CD4-positive, CD25-positive, alpha-beta regulatory T cell (primary cell): ENCODE data around the gene OR2V2. TPM values are rescaled to one million over a fixed set of nuclear protein-coding genes. Genes with fewer than 3 reads are reported as not detected.
"Not testable (repeated sequence)": the region's sequence is repeated elsewhere in the genome, so short reads cannot be mapped to it uniquely, and the experiment has no call there.

Source experiments
- ATAC-seq, 2 donors: fragments of 150-1000 bp; cut with Tn5 transposase; one replicate each; pipeline ENCODE4 v1.10.0; 2021; ENCODE audit warnings: low read depth in 2 of 2, moderate number of reproducible peaks in 2 of 2, moderate library complexity in 1 of 2
- DNase-seq, 3 donors: peaks; one replicate each; pipeline versions ENCODE4 v3.0.0 to v3.0.0-alpha.2; 2012 to 2022; ENCODE audit warnings: mixed read lengths in 1 of 3
- H3K27ac ChIP-seq: one replicate; pipeline ENCODE4 v1.7.0; 2013; ENCODE audit warnings: mild to moderate bottlenecking, low read length; ENCODE audit not compliant: insufficient read depth, poor library complexity, severe bottlenecking
- H3K27me3 ChIP-seq: one replicate; pipeline ENCODE4 v1.7.0; 2013; ENCODE audit warnings: low read length; ENCODE audit not compliant: control insufficient read depth, insufficient read depth
- H3K36me3 ChIP-seq: one replicate; pipeline ENCODE4 v1.7.0; 2013; ENCODE audit warnings: mild to moderate bottlenecking, low read length, moderate library complexity; ENCODE audit not compliant: control insufficient read depth, insufficient read depth
- H3K4me1 ChIP-seq: 2 replicates; pipeline ENCODE4 v1.7.0; 2013; ENCODE audit warnings: mild to moderate bottlenecking, low read length; ENCODE audit not compliant: insufficient read depth, control insufficient read depth, poor library complexity, severe bottlenecking
- H3K4me3 ChIP-seq: one replicate; pipeline ENCODE4 v1.7.0; 2013; ENCODE audit warnings: low read depth, mild to moderate bottlenecking, low read length, moderate library complexity
- H3K9me3 ChIP-seq, 2 experiments: 1 replicate in 1 of 2; 2 replicates in 1 of 2; pipeline ENCODE4 v1.7.0; 2013; ENCODE audit warnings: low read length in 2 of 2, mild to moderate bottlenecking in 1 of 2, moderate library complexity in 1 of 2; ENCODE audit not compliant: control insufficient read depth in 2 of 2
- H3K27ac Mint-ChIP-seq, 3 donors: one replicate each; pipeline ENCODE4 v1.8.0; 2020 to 2022; ENCODE audit warnings: mild to moderate bottlenecking in 3 of 3, mixed read lengths in 3 of 3, moderate library complexity in 2 of 3
- H3K27me3 Mint-ChIP-seq: one replicate; pipeline ENCODE4 v1.8.0; 2022; ENCODE audit warnings: mild to moderate bottlenecking, mixed read lengths
- H3K36me3 Mint-ChIP-seq: one replicate; pipeline ENCODE4 v1.8.0; 2020; ENCODE audit warnings: mixed read lengths
- H3K4me1 Mint-ChIP-seq, 4 donors: one replicate each; pipeline ENCODE4 v1.8.0; 2020 to 2022; ENCODE audit warnings: mixed read lengths in 4 of 4, mild to moderate bottlenecking in 1 of 4
- H3K4me3 Mint-ChIP-seq, 4 donors: one replicate each; pipeline ENCODE4 v1.8.0; 2020 to 2022; ENCODE audit warnings: mild to moderate bottlenecking in 4 of 4, mixed read lengths in 4 of 4, moderate library complexity in 3 of 4
- H3K9me3 Mint-ChIP-seq, 7 donors: one replicate each; pipeline ENCODE4 v1.8.0; 2020 to 2022; ENCODE audit warnings: mixed read lengths in 7 of 7, mild to moderate bottlenecking in 3 of 7, moderate library complexity in 2 of 7
- polyA plus RNA-seq, 4 donors: library from polyadenylated mRNA; unstranded; fragments of 300-500 nt; fragmentation: Illumina TruSeq; gene quantifications; one replicate each; pipeline ENCODE4 v1.2.3, GENCODE V29; 2021
- total RNA-seq: library from RNA; stranded (reverse); gene quantifications from one replicate; pipeline ENCODE4 v1.2.3, GENCODE V29; 2022

The OR2V2 gene
- total and polyA plus RNA-seq, 5 donors from 2014 or later: not detected

DNA sequence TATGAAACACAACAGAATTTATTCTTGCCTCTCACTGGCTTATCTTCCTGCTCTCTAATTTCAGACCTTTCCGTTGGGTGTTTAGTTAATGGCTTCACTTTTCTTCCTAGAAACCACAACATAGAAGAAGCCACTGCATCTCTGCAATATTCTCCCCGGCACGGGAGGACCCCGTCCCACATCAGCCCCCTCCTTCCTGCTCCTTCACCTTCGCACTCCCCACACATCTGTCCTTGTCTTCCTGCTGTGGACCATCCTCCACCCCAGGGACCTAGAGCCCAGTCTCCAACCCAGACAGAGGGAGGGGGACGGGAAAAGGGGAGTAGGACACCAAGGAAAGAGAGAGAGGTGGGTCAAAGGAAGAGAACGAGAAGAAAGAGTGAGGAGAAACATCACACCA is 17.8 kb upstream of the OR2V2 start:
- no peak for DNase-seq
- no peak overlapping the region for H3K4me3 Mint-ChIP-seq
- H3K9me3 Mint-ChIP-seq: peaks cover 0 to 6% (median 2%) of the 10 kb centered on the region in 7 donors
- H3K27me3 Mint-ChIP-seq: peaks cover 40% of the 10 kb centered on the region
- H3K36me3 Mint-ChIP-seq: no peaks in the 10 kb centered on the region
- Histone ChIP-seq H3K27ac (no peak overlapping the region), H3K4me1 (no peaks in the 10 kb centered on the region), H3K9me3 (no peaks in the 10 kb centered on the region), H3K36me3 (no peaks in the 10 kb centered on the region), H3K27me3 (peaks cover 6% of the 10 kb centered on the region), H3K4me3 (no peak overlapping the region)
- no peak overlapping the region for H3K27ac Mint-ChIP-seq
- H3K4me1 Mint-ChIP-seq: peaks cover 0 to 9% (median 0%) of the 10 kb centered on the region in 4 donors
- no peak for ATAC-seq

DNA sequence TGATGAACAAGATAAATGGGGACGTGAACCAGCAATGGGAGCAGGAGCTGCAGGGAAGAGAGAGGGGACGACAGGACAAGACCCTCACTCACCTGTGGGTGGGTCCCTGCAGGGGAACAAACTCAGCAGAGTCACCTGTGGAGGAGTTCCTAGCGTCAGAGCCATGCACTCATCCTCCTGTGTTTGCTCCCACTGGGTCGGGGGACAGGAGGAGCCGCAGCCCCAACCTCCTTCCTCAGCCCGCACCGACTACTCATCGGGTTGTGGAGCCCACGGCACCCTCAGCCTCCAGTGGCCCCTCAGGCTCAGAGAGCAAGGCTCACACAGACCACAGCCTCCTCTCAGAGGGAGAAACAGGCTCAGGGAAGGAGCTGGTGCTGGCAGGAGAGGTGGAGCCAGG is 17.3 kb upstream of the OR2V2 start:
- not testable (repeated sequence) for H3K36me3 ChIP-seq, H3K4me3 ChIP-seq, H3K27ac Mint-ChIP-seq, H3K36me3 Mint-ChIP-seq, H3K4me1 Mint-ChIP-seq, ATAC-seq, DNase-seq, H3K27me3 ChIP-seq, H3K27ac ChIP-seq, H3K9me3 Mint-ChIP-seq, H3K4me3 Mint-ChIP-seq, H3K4me1 ChIP-seq, H3K9me3 ChIP-seq
- peaks cover 41% of the 10 kb centered on the region for H3K27me3 Mint-ChIP-seq

DNA sequence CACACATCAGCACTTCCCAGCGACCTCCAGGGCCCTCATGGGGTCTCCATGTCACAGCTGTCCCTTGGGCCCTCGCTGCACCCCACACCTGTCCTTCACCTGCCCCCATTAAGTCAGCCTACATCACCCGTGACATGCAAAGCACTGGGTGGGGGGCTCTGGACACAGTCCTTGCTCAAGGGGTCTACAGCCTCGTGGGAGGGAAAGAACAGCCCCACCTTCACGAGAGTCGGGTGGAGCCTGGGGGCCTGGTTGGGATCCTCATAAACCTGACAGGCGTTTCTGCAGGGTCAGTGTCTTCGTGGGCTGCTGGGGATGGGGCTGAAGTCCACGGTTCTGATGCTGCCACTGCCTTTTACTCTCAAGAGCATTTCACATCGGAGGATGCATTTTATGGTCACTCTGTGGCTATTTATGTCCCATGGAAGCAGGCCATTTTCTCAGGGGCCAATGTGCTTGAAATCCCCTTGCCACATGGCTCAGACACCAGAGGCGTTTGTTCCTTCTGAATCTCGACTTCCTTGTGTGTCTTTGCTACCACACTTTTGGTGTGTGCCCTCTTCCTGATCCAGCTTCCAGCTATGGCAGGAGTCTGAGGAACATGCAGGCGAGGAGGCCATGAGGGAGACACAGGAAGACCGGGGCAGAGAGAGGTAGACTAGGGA is 16.4 kb upstream of the OR2V2 start, which contains the start of gene OR2V1:
Gene OR2V1, minus strand, starts transcription at position 338 of the 665 bp plus-strand sequence. CDS start 5,865 bp downstream, outside the sequence.
- Histone ChIP-seq H3K36me3 (no peaks in the 10 kb centered on the region), H3K9me3 (no peaks in the 10 kb centered on the region), H3K27ac (no peak within 1 kb of the TSS), H3K27me3 (peaks cover 3% of the 10 kb centered on the region), H3K4me1 (no peaks in the 10 kb centered on the region), H3K4me3 (no peak within 1 kb of the TSS)
- Mint-ChIP-seq H3K27me3 (peaks cover 47% of the 10 kb centered on the region), H3K36me3 (peaks cover 5% of the 10 kb centered on the region), H3K4me3 (no peak within 1 kb of the TSS), H3K27ac (no peak within 1 kb of the TSS), H3K4me1 (peaks cover 0 to 6% (median 0%) of the 10 kb centered on the region in 4 donors), H3K9me3 (peaks cover 0 to 7% (median 4%) of the 10 kb centered on the region in 7 donors)
- DNase-seq: no peak
- ATAC-seq: no peak

GRCh38 chr5:181131514-181131913 is 15.9 kb upstream of the OR2V2 start:
- no peak overlapping the region for H3K27ac ChIP-seq
- H3K36me3 ChIP-seq: no peaks in the 10 kb centered on the region
- peaks cover 0 to 2% of the 10 kb centered on the region in 2 experiments for H3K9me3 ChIP-seq
- H3K27me3 ChIP-seq: peaks cover 3% of the 10 kb centered on the region
- peaks cover 5% of the 10 kb centered on the region for H3K36me3 Mint-ChIP-seq
- no peak overlapping the region for H3K4me3 Mint-ChIP-seq
- peaks cover 0 to 7% (median 2%) of the 10 kb centered on the region in 7 donors for H3K9me3 Mint-ChIP-seq
- H3K4me3 ChIP-seq: no peak overlapping the region
- DNase-seq (no peak), ATAC-seq (no peak)
- H3K4me1 ChIP-seq: no peaks in the 10 kb centered on the region
- H3K4me1 Mint-ChIP-seq: peaks cover 0 to 6% (median 0%) of the 10 kb centered on the region in 4 donors
- no peak overlapping the region for H3K27ac Mint-ChIP-seq
- H3K27me3 Mint-ChIP-seq: peaks cover 44% of the 10 kb centered on the region

DNA sequence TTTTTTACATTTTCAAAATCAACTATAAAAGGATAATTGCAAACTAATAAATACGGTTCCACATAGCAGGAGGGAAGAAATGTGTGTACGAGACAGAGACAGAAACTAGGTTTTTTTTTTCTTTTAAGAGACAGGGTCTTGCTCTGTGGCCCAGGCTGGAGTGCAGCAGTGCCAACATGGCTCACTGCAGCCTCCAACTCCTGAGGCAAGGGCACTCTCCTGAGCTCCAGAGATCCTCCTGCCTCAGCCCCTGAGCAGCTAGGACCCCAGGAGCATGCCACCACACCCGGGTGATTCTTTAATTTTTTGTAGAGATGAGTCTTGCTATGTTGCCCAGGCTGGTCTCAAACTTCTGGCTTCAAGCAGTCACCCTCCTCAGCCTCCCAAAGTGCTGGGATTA is 14.3 kb upstream of the OR2V2 start:
- H3K27me3 Mint-ChIP-seq: peaks cover 41% of the 10 kb centered on the region
- no peak for ATAC-seq
- H3K9me3 ChIP-seq: peaks cover 0 to 2% of the 10 kb centered on the region in 2 experiments
- H3K27ac ChIP-seq: no peak overlapping the region
- H3K4me3 Mint-ChIP-seq: no peak overlapping the region
- H3K9me3 Mint-ChIP-seq: peaks cover 0 to 18% (median 5%) of the 10 kb centered on the region in 7 donors
- H3K4me1 ChIP-seq: no peaks in the 10 kb centered on the region
- H3K4me3 ChIP-seq: no peak overlapping the region
- H3K36me3 ChIP-seq: no peaks in the 10 kb centered on the region
- H3K27ac Mint-ChIP-seq: no peak overlapping the region
- peaks cover 5% of the 10 kb centered on the region for H3K36me3 Mint-ChIP-seq
- peaks cover 0 to 6% (median 0%) of the 10 kb centered on the region in 4 donors for H3K4me1 Mint-ChIP-seq
- no peak for DNase-seq
- peaks cover 3% of the 10 kb centered on the region for H3K27me3 ChIP-seq

GRCh38 chr5:181133610-181134231 is 13.7 kb upstream of the OR2V2 start:
- Histone ChIP-seq H3K27ac (no peak overlapping the region), H3K27me3 (peaks cover 3% of the 10 kb centered on the region), H3K4me1 (no peaks in the 10 kb centered on the region), H3K36me3 (no peaks in the 10 kb centered on the region), H3K9me3 (peaks cover 3 to 4% of the 10 kb centered on the region in 2 experiments), H3K4me3 (no peak overlapping the region)
- DNase-seq: no peak
- Mint-ChIP-seq H3K9me3 (peaks cover 0 to 22% (median 5%) of the 10 kb centered on the region in 7 donors), H3K4me3 (no peak overlapping the region), H3K4me1 (peaks cover 0 to 6% (median 0%) of the 10 kb centered on the region in 4 donors), H3K27ac (no peak overlapping the region), H3K36me3 (peaks cover 5% of the 10 kb centered on the region), H3K27me3 (peaks cover 35% of the 10 kb centered on the region)
- no peak for ATAC-seq

- Mint-ChIP-seq H3K27me3 (peaks cover 33% of the 10 kb centered on the region), H3K27ac (no peak overlapping the region), H3K4me1 (peaks cover 0 to 6% (median 0%) of the 10 kb centered on the region in 4 donors), H3K9me3 (peaks cover 0 to 25% (median 6%) of the 10 kb centered on the region in 7 donors), H3K36me3 (peaks cover 5% of the 10 kb centered on the region), H3K4me3 (no peak overlapping the region)
- Histone ChIP-seq H3K4me1 (no peaks in the 10 kb centered on the region), H3K9me3 (peaks cover 4 to 8% of the 10 kb centered on the region in 2 experiments), H3K27me3 (peaks cover 3% of the 10 kb centered on the region), H3K4me3 (no peak overlapping the region), H3K27ac (no peak overlapping the region), H3K36me3 (no peaks in the 10 kb centered on the region)
- DNase-seq (no peak), ATAC-seq (no peak)
Measured at GRCh38 chr5:181134259-181134658, 13.1 kb upstream of the OR2V2 start.
